HG03457 (cell line): ENCODE measurements around the gene BZW2.
"Not testable (repeated sequence)": the region's sequence is repeated elsewhere in the genome, so short reads cannot be mapped to it uniquely, and the experiment has no call there.

Experiments used
- ATAC-seq: cut with Tn5 transposase; IDR thresholded peaks from one replicate; pipeline ENCODE4 v1.9.1; 2021; ENCODE audit warnings: moderate number of reproducible peaks; ENCODE audit not compliant: unreplicated experiment

Gene BZW2

GRCh38 chr7:16644636-16645592 is 1.1 kb upstream of the BZW2 start:
- ATAC-seq, result no peak

- no peak for ATAC-seq
Observed at GRCh38 chr7:16646472-16647072, 591 bp downstream of the BZW2 start.

GRCh38 chr7:16647435-16647960 is 1.5 kb downstream of the BZW2 start:
- no peak for ATAC-seq

- no peak for ATAC-seq
Observed at GRCh38 chr7:16648551-16648950, 2.6 kb downstream of the BZW2 start.

GRCh38 chr7:16649196-16649595 is 3.2 kb downstream of the BZW2 start:
- no peak for ATAC-seq

GRCh38 chr7:16650266-16650665 is 4.3 kb downstream of the BZW2 start:
- no peak for ATAC-seq

GRCh38 chr7:16651396-16652239 is 5.6 kb downstream of the BZW2 start:
- ATAC-seq, result no peak

- ATAC-seq, result no peak
Observed at GRCh38 chr7:16652240-16652583, 6.2 kb downstream of the BZW2 start.

GRCh38 chr7:16652888-16653287 is 6.9 kb downstream of the BZW2 start:
- ATAC-seq, result no peak

GRCh38 chr7:16655394-16655793 is 9.4 kb downstream of the BZW2 start:
- ATAC-seq, result no peak

GRCh38 chr7:16656141-16656540 is 10.2 kb downstream of the BZW2 start:
- ATAC-seq, result no peak

GRCh38 chr7:16657656-16658279 is 11.8 kb downstream of the BZW2 start:
- no peak for ATAC-seq

- ATAC-seq, result not testable (repeated sequence)
Observed at GRCh38 chr7:16659854-16660497, 14.0 kb downstream of the BZW2 start.

GRCh38 chr7:16660702-16661464 is 14.9 kb downstream of the BZW2 start:
- ATAC-seq, result no peak

- no peak for ATAC-seq
Observed at GRCh38 chr7:16661924-16662323, 15.9 kb downstream of the BZW2 start.

GRCh38 chr7:16667355-16667754 is 21.4 kb downstream of the BZW2 start:
- ATAC-seq, result no peak

- no peak for ATAC-seq
Observed at GRCh38 chr7:16668049-16668858, 22.3 kb downstream of the BZW2 start.

- no peak for ATAC-seq
Observed at GRCh38 chr7:16668978-16669377, 23.0 kb downstream of the BZW2 start.

GRCh38 chr7:16669581-16669980 is 23.6 kb downstream of the BZW2 start:
- ATAC-seq, result no peak
